Measurements from ENCODE around the gene MTIF3.

The MTIF3 gene, protein sequence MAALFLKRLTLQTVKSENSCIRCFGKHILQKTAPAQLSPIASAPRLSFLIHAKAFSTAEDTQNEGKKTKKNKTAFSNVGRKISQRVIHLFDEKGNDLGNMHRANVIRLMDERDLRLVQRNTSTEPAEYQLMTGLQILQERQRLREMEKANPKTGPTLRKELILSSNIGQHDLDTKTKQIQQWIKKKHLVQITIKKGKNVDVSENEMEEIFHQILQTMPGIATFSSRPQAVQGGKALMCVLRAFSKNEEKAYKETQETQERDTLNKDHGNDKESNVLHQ

DNA sequence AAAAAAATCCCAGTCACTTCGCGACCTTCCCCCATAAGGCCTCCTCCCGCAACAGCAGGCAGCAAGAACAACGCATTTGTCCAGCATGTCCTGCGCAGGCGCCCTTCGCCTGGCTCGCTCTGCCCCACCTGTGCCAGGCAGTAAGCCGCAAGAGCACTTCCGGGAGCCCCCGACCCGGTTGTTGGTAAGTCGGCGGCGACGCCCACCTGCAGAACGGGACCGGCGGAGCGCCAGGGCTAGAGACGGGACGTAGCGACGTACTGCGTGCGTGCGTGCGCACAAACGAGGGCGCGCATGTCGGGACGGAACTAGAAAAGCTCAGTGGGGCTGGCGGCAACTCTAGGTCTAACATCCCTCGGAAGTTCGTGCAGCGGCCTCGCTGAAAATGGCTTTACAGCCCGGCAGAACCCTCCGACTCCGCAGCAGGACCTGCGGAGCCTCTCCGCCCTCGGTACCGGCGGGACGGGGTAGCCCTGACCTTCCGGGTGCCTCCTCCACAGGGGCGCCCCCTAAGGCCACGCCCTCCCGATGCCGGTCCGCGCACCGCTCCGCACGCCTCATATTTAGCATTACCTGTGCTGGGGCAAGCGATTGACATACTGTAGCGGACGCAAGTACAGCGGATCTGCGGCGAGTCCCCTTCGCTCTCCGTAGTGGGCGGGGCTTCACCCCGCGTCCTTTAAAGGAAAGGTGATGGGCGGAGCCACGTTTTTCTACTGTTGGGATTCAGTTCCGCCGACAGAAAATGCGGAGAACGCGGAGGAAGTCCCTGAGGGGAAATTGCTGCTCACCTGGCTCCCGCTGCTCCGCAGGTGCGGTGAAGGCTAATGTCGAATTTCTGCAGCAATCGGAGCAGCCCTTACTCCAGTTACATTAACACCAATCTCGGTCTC, at the start of gene MTIF3:
TSS of gene MTIF3 (minus strand) at position 629 of the 893 bp plus-strand sequence. CDS start 10,116 bp downstream, outside the sequence.
- peak; percentile 86 to 96 for DNase-seq

DNA sequence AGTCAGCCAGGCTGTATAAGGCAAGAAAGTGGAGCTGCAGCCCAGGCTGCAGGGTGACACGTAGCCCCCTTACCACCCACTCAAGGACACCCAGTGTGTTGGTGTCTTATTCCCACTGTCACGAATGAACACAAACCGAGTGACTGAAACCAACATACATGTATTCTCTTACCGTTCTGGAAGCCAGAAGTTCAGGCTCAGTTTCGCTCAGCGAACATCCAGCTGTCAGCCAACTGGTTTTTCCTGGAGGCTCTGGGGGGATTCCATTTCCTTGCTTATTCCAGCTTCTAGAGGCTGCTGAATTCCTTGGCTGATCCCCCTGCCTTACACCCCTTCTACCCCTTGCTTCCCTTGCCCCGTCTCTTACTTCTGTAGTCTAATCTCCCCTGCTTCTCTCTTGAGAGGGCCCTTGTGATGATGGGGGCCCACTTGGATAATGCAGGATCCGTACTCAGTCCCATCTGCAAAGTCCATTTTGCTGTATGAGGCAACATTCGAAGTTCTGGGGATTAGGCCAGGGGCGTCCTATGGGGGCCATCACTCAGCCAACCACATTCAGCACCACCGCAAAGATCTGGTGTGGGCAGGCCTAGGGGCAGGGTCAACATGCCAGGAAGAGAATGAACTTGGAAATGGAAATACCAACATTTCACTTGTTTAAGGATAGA, 47.3 kb upstream of the MTIF3 start:
- DNase-seq: no peak

DNA sequence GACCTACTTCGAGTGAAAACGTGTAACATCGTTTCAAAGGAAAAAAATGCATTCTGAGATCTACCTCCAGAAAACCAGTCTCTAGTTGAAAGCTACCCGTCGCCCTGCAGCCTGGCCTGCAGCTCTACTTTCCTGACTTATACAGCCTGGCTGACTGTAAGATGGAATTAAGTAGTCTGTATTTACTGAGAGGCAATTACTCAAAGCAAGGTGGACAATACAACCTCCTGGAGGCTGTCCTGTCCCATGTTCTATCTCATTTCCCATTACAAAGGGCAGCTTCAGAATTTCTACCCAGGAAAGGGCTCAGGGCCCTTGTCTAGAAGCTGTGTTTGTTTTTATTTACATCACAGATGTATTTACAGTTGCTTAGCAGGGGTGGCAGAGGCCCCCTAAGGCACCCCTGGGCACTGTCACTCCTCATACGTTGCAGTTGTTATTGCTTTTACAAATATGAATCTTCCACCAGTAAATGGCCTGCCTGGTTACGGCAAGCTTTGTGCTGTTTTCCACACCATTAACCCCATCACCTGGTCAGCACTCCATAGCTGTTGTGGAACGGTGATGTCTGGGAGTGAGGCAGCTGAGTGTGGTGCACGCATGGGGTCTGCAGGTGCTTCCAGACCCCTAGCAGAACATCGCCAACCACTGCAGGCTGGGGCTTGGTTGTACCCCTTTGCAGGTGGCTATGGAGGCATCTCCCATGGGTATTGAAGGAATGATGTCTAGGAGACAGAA, 46.3 kb upstream of the MTIF3 start:
- DNase-seq: no peak

GRCh38 chr13:27496006-27496405, 45.6 kb upstream of the MTIF3 start:
- DNase-seq: no peak

DNA sequence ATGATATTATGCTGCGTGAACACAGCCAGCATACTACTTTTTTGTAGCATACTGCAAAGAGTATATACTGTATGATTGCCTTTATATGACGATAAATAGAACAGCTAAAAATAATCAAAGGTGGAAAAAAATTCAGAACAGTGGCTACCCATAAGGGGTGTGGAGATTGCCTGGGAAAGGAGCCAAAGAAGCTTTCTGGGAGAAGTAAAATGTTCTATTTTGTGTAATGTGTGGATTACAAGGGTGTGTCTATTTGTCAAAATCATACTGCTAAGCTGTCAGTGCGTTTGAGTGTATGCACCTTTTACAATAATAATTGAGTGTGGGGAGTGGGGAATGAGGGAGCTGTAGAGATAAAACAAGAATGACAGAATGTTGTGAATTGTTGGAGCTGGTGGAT, 45.2 kb upstream of the MTIF3 start:
- DNase-seq: no peak

DNA sequence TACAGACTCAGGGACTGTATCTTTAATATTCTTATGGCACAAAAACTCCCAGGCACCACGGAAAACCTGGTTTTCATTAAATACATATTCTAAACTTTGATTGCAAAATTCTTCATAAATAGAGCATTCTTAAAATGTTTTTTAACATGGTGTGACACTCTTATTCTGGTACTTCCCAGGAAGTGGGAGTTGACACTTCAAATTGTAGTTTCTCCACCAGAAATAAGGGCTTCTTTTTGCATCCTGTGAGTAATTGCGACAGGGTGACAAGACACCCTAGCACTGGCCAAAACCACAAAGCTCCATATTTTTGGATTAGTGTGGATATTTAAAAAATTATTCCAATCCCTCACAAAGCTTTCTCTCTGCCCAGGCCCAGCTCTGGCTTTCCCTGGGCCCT, 43.6 kb upstream of the MTIF3 start:
- DNase-seq: no peak

DNA sequence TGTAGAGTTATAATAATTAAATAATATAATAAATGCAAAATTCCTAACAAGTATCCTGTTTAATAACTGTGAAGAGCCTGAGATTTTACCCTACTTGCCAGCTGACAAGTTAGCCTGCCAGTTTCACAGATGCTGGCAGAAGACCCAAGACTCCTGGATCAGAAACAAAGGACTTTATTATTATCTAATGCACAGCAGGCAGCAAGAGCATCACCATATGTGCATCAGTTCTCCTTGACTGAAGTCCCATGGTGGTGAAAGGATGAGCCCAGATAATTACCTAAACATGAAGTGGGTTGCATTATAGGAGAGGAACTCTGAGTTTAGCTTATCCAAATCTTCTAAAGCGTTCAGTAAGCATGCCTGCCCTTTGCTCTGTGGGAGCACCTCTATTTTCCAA, 39.1 kb upstream of the MTIF3 start:
- DNase-seq: no peak

- no peak for DNase-seq
Measured at GRCh38 chr13:27487776-27488175, 37.4 kb upstream of the MTIF3 start.

DNA sequence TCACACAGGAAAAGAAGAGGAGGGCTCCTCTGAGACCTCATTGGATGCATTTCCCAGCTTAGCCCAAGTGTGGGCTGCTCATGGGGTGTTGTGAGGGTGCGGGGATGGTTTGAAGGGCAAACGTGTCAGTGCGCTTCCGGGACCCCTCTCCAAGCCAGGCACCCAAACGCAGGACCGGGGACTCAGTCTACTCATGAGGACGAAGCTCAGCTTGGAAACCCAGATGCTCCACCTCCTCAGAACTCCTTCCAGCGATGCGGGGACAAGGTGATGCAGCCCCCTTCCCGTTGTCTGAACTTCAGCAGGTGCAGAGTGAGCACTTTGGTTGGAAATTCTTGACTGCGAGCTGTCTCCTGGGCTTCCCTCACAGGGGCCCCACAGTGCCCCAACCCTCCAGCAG, 33.1 kb upstream of the MTIF3 start:
- no peak for DNase-seq

DNA sequence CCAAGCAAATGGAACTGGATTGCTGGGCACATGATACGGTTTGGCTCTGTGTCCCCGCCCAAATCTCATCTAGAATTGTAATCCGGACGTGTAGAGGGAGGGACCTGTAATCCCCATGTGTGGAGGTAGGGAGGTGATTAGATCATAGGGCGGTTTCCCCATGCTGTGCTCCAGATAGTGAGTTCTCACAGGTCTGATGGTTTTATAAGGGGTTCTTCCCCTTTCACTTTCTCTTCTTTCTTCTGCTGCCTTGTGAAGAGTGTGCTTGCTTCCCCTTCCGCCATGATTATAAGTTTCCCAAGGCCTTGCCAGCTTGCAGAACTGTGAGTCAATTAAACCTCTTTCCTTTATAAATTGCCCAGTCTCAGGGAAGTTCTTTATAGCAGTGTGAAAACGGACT, 32.6 kb upstream of the MTIF3 start:
- DNase-seq: peak; percentile 88 to 93

- DNase-seq: peak in 1 of 2 donors; percentile 50
Measured at GRCh38 chr13:27481766-27482165, 31.4 kb upstream of the MTIF3 start.

- DNase-seq: no peak
Measured at GRCh38 chr13:27476943-27477703, 26.8 kb upstream of the MTIF3 start.

DNA sequence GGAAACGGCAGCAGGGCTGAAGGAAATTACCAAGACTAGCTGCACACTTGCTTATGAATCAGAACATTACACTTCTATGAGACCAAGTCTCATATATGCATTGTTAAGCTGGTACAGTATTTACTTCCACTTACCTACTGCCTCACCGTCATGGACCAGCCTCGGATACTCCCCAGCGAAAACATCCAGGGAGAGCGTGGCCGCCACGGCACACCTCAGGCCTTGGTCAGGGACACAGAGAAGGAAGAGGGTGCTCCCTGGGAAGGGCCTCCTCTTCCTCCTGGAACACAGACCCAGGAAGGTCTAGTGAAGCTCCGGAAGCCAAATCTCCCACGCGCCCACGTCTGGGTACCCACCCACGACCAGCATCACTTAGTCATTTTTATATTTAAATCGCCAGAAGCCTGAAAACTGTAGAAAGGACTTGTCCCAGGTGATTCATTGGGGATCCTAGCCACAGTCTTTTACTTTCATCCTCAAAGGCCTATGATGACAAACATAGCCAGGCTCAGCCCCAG, 24.4 kb upstream of the MTIF3 start:
- DNase-seq: no peak

DNA sequence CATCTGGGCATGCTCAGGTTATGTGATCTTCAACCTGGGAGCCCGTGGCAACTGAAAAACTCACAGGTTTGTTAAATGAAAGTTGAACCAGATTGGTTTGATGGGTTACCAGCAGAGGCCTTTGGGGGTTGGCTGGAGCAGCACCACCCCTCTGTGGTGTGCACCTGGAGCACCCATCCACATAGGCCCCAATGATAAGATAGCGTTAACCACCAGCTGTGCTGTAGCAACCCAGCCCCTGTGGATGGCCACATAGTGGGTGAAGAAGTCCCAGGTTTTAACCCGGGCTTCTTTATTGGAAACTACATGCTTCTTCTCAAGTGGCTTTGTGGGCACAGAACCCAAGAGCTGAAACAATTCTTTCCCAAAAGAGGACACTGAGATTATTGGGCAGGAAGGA, 22.6 kb upstream of the MTIF3 start:
- no peak for DNase-seq

DNA sequence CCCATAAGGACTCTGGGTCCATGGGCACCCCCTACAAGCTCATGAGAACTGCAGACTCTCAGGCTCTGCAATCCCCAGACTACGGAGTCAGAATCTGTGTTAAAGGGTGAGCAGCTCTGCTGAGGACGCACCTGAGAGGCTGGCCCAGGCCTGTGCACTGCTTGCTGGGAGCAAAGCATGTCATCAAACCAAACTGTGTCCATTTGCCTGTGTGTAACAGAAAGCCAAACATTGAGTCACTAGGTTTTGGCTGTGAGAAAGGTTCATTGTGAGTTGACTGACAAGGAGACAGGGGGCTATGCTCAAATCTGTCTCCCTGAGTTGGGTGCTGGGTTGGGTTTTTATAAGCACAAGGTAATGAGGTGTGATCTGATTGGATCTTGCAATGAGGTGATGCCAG, 22.1 kb upstream of the MTIF3 start:
- DNase-seq: no peak

DNA sequence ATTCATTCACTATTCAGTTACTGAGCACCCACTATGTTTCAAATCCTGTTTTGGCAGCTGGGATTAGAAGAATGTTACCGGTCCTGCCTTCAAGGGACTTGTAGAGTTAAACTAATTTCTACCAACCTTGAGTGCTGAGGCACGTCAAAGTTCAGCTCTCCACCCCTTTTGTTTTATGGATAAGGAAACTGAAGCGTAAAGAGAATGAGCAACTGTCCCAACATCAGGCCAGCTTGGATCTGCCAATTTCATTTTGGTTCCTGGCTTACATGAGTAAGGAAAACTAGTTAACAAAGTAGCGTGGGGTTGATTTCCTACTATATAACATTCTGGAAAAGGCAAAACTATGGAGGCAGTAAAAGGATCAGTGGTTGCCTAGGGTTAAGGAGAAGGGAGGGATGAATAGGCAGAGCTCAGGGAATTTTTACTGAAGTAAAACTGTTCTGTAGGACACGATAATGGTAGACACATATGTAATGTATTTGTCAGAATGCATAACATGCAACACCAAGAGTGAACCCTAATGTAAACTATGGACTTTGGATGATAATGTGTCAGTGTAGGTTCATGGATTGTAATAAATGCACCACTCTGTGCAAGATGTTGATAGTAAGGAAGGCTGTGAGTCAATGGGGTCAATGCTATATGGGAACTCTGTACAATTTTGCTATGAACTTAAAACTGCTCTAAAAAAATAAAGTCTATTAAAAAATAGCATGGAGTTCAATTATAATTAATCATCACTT, 19.9 kb upstream of the MTIF3 start:
- DNase-seq: no peak

DNA sequence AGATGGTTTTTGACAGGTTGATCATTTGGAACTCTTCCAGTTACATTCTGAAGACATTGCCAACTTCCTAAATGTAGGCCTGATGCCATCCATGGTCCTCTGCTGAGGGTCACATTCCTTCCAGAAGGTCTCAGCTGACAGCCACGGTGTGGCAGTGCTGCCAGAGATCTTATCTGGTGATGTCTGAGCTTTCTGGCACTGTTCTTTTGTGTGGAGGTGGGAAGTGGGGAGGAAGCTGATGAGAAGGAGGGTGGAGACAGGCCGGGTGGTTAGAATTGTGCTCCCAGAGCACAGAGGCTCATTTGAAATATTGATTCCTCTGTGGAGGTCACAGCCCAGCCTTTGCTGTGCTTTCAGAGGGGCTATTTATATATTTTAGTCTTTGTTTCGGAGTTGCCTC, 16.1 kb upstream of the MTIF3 start:
- DNase-seq: no peak

GRCh38 chr13:27465611-27466010, 15.2 kb upstream of the MTIF3 start:
- DNase-seq: no peak

- DNase-seq: no peak
Measured at GRCh38 chr13:27463500-27463899, 13.1 kb upstream of the MTIF3 start.

DNA sequence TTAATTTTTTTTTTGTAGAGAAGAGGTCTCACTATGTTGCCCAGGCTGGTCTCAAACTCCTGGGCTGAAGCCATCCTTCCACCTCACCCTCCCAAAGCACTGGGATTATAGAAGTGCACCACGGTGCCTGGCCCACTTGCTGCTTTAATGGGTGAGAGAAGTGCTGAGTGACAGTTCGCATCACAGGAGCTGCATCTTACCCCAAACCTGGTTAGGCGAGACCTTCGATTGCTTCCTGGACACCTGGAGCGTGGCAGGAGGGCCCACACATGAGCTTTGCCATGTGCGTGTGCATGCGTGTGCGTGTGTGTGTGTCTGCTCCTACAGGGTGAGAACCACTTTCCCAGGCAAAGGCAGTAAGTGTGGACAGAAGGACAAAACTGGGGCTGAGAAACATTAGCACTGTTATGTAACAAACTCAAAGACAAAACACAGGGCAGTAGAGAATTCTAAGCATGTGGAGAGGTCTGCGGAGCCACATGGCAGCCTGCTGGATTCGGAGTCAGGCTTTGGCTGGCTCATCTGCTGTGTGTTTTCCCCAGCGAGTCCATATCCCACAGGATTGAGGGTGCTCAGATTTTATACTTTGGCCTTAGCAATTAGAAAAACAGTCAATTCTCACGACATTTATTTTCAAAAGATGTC, 11.7 kb upstream of the MTIF3 start:
- DNase-seq: no peak
